22Rv1 (cell line): Measurements from ENCODE around the gene ATP2A3.

Experiments
- CTCF ChIP-seq: fragments of 450-650 bp; IDR thresholded peaks from 2 replicates; pipeline ENCODE4 v1.5.1; 2017; ENCODE audit warnings: mild to moderate bottlenecking
- ZFX ChIP-seq: fragments of 450-650 bp; IDR thresholded peaks from 2 replicates; pipeline ENCODE4 v1.6.1; 2017; ENCODE audit warnings: antibody characterized with exemption, borderline replicate concordance

DNA sequence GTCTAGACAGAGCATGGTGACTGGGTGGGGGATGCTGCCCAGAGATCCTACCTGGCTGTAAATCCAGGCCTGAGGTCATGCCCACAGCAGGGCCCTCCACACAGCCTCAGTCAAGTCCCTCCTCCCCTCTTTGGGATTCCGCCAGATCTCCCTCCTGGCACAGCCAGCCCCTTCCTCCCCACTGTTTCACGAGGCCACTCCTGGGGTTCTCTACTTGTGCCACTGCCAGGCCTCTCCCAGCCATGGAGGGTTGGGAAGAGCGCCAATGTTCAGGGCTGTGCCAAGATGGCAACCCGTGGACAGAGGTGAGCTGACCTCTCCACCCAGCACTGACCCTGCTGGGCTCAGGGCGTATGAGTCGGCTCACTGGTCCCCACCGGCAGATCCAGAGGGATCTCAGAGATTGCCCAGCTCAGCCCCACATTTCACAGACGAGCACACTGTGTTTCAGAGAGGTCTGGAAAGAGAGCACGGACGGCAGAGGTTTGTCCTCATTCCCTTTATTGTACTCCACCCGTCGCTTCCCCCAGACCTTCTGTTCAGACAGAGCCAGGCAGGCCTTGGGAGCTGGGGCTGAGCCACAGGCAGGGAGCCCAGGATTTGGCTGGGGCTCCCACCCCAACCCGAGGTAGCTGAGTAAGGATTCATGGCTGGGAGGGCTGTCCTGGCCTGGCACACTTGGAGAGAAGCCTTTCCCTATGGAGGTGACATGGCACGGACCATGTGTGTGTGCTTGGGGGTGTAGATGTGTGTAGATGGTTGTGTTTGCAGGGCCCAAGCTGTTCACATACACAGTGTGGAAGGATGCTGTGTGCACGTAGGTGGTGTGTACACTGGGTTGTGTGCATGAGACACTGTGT lies 67.9 kb downstream of the ATP2A3 start:
- TF ChIP-seq CTCF = no peak
- TF ChIP-seq ZFX = no peak
